OCI-LY3 (cell line): ENCODE data around the gene SFMBT1.

ENCODE experiments used
- H2AFZ ChIP-seq: fragments of 200-600, 300-600 bp; shearing (Covaris generic); 2 replicates; pipeline ENCODE4 v1.6.0; 2014; ENCODE audit warnings: antibody characterized with exemption, low read depth, low read length
- H3K27ac ChIP-seq: fragments of 200-600, 300-600 bp; sonication (generic); 2 replicates; pipeline ENCODE4 v1.5.1; 2014; ENCODE audit warnings: mild to moderate bottlenecking, low read length, moderate library complexity, mixed read lengths
- H3K27me3 ChIP-seq: fragments of 200-600, 300-600 bp; sonication (generic); 2 replicates; pipeline ENCODE4 v1.6.1; 2014; ENCODE audit warnings: low read depth, low read length, mixed read lengths
- H3K36me3 ChIP-seq: fragments of 200-600, 300-600 bp; sonication (generic); replicated peaks from 2 replicates; pipeline ENCODE3; 2014; ENCODE audit warnings: low read depth, low read length, mixed read lengths
- H3K4me1 ChIP-seq: fragments of 300-600, 200-600 bp; sonication (generic); 2 replicates; pipeline ENCODE4 v1.6.1; 2014; ENCODE audit warnings: low read length, mixed read lengths
- H3K4me2 ChIP-seq: fragments of 200-600, 300-600 bp; sonication (generic); 2 replicates; pipeline ENCODE4 v1.6.1; 2014; ENCODE audit warnings: low read length, mixed read lengths
- H3K4me3 ChIP-seq: fragments of 300-600, 200-600 bp; sonication (generic); 2 replicates; pipeline ENCODE4 v1.5.1; 2014; ENCODE audit warnings: antibody characterized with exemption, mild to moderate bottlenecking, low read length, moderate library complexity
- H3K79me2 ChIP-seq: fragments of 300-600, 200-600 bp; shearing (Covaris generic); 2 replicates; pipeline ENCODE4 v1.6.1; 2014; ENCODE audit warnings: mild to moderate bottlenecking, low read length, mixed read lengths
- H3K9ac ChIP-seq: fragments of 300-600, 200-600 bp; shearing (Covaris generic); 2 replicates; pipeline ENCODE4 v1.6.0; 2014; ENCODE audit warnings: mild to moderate bottlenecking, low read length, moderate library complexity
- H3K9me3 ChIP-seq: fragments of 200-600, 300-600 bp; shearing (Covaris generic); 2 replicates; pipeline ENCODE4 v1.6.1; 2014; ENCODE audit warnings: low read length, mixed read lengths; ENCODE audit not compliant: insufficient read depth
- H4K20me1 ChIP-seq: fragments of 200-600, 300-600 bp; sonication (generic); 2 replicates; pipeline ENCODE4 v1.6.1; 2016; ENCODE audit warnings: low read length, mixed read lengths; ENCODE audit not compliant: insufficient read depth
- CTCF ChIP-seq: fragments of 200-600, 300-600 bp; sonication (generic); IDR thresholded peaks from 2 replicates; pipeline ENCODE4 v1.5.1; 2014; ENCODE audit warnings: antibody characterized with exemption, low read length, low read depth
- EZH2phosphoT487 ChIP-seq: fragments of 200-600 bp; shearing (Covaris generic); IDR thresholded peaks from 2 replicates; pipeline ENCODE4 v1.6.1; 2018; ENCODE audit warnings: antibody characterized with exemption, mixed run types, low read depth

SFMBT1 gene

GRCh38 chr3:52887166-52887565 lies 158.7 kb downstream of the SFMBT1 start:
- H3K79me2 ChIP-seq: no peaks in the 10 kb centered on the region
- TF ChIP-seq EZH2phosphoT487 (no peak), CTCF (no peak)

GRCh38 chr3:52886049-52886730 lies 159.7 kb downstream of the SFMBT1 start:
- H3K36me3 ChIP-seq: peaks cover 10% of the 10 kb centered on the region
- H3K27ac ChIP-seq: no peak overlapping the region
- no peaks in the 10 kb centered on the region for H3K79me2 ChIP-seq
- H3K4me1 ChIP-seq: no peaks in the 10 kb centered on the region
- no peaks in the 10 kb centered on the region for H4K20me1 ChIP-seq
- H3K27me3 ChIP-seq: no peaks in the 10 kb centered on the region
- H3K9me3 ChIP-seq: no peaks in the 10 kb centered on the region
- no peak overlapping the region for H3K4me2 ChIP-seq
- TF ChIP-seq EZH2phosphoT487 (no peak), CTCF (no peak)
- H3K4me3 ChIP-seq: no peak overlapping the region
- H3K9ac ChIP-seq: no peak overlapping the region
- H2AFZ ChIP-seq: no peak overlapping the region

More at GRCh38 chr3:52887166-52887565, 158.7 kb downstream of the SFMBT1 start:
- no peak overlapping the region for H3K4me3 ChIP-seq
- H3K36me3 ChIP-seq: peaks cover 10% of the 10 kb centered on the region
- H4K20me1 ChIP-seq: no peaks in the 10 kb centered on the region
- H3K9me3 ChIP-seq: no peaks in the 10 kb centered on the region
- no peak overlapping the region for H3K9ac ChIP-seq
- no peaks in the 10 kb centered on the region for H3K27me3 ChIP-seq
- H3K4me2 ChIP-seq: no peak overlapping the region
- peaks cover 5% of the 10 kb centered on the region; the same call in 1 of the 2 replicates for H3K4me1 ChIP-seq
- H2AFZ ChIP-seq: no peak overlapping the region
- no peak overlapping the region for H3K27ac ChIP-seq

- H3K4me1 ChIP-seq: peaks cover 10% of the 10 kb centered on the region
Measured at GRCh38 chr3:52882377-52882776, 163.5 kb downstream of the SFMBT1 start.

GRCh38 chr3:52881871-52882270 lies 164.0 kb downstream of the SFMBT1 start:
- H3K9ac ChIP-seq: no peak overlapping the region
- no peak overlapping the region for H2AFZ ChIP-seq
- H3K36me3 ChIP-seq: peaks cover 10% of the 10 kb centered on the region
- H3K27me3 ChIP-seq: no peaks in the 10 kb centered on the region
- peaks cover 6% of the 10 kb centered on the region for H4K20me1 ChIP-seq
- H3K4me1 ChIP-seq: peaks cover 10% of the 10 kb centered on the region
- H3K27ac ChIP-seq: no peak overlapping the region
- H3K4me2 ChIP-seq: no peak overlapping the region
- no peak overlapping the region for H3K4me3 ChIP-seq
- H3K9me3 ChIP-seq: no peaks in the 10 kb centered on the region
- no peaks in the 10 kb centered on the region for H3K79me2 ChIP-seq
- TF ChIP-seq EZH2phosphoT487 (no peak), CTCF (no peak)

More at GRCh38 chr3:52882377-52882776, 163.5 kb downstream of the SFMBT1 start:
- peaks cover 10% of the 10 kb centered on the region for H3K36me3 ChIP-seq
- H3K4me2 ChIP-seq: no peak overlapping the region
- peaks cover 6% of the 10 kb centered on the region; the same call in 1 of the 2 replicates for H4K20me1 ChIP-seq
- H3K79me2 ChIP-seq: no peaks in the 10 kb centered on the region
- no peaks in the 10 kb centered on the region for H3K27me3 ChIP-seq
- H3K27ac ChIP-seq: no peak overlapping the region
- H3K9ac ChIP-seq: no peak overlapping the region
- TF ChIP-seq CTCF: no peak
- no peak for TF ChIP-seq EZH2phosphoT487
- no peak overlapping the region for H2AFZ ChIP-seq
- H3K9me3 ChIP-seq: no peaks in the 10 kb centered on the region
- no peak overlapping the region for H3K4me3 ChIP-seq
